IMR-90 (cell line): ENCODE data around the gene EIF1B. TPM values are rescaled to one million over a fixed set of nuclear protein-coding genes. Genes with fewer than 3 reads are reported as not detected.

Experiments
- ATAC-seq: fragments of 200-7000 bp; cut with Tn5 transposase; 2 replicates; pipeline ENCODE4 v1.9.1; 2020; ENCODE audit warnings: low read depth, mild to moderate bottlenecking, moderate library complexity
- BruUV-seq: library from RNA; stranded (reverse); fragments of 400-500 nt; replicated peaks from 2 replicates; lab custom pipeline; 2021; lab: Mats Ljungman, UMichigan
- CTCF ChIA-PET: fragments of 300-600 bp; formaldehyde crosslinking; extraction: SDS; loops from one replicate; lab custom pipeline; 2021; ENCODE audit warnings: antibody characterized with exemption; lab: Yijun Ruan, JAX
- POLR2A ChIA-PET: fragments of 300-600 bp; sonication (Branson Sonifier 250); formaldehyde crosslinking; loops from one replicate; lab custom pipeline; 2022; ENCODE audit warnings: antibody characterized with exemption; ENCODE audit not compliant: unreplicated experiment; lab: Charles Lee
- DNase-seq: peaks from one replicate; pipeline ENCODE4 v3.0.0; 2013
- H2AFZ ChIP-seq: replicated peaks from 2 replicates; pipeline ENCODE3; 2013; ENCODE audit warnings: low read length, mild to moderate bottlenecking; ENCODE audit not compliant: poor library complexity
- H2AK5ac ChIP-seq: 2 replicates; pipeline ENCODE4 v1.6.1; 2013; ENCODE audit warnings: low read depth, low read length, inconsistent platforms
- H2AK9ac ChIP-seq: replicated peaks from 2 replicates; pipeline ENCODE3; 2013; ENCODE audit warnings: mild to moderate bottlenecking, low read depth, low read length, moderate library complexity; ENCODE audit not compliant: poor library complexity
- H2BK120ac ChIP-seq: 2 replicates; pipeline ENCODE4 v1.6.1; 2013; ENCODE audit warnings: low read depth, low read length, inconsistent platforms
- H2BK15ac ChIP-seq: 3 replicates; pipeline ENCODE4 v1.6.1; 2013; ENCODE audit warnings: low read depth, low read length, inconsistent platforms
- H2BK20ac ChIP-seq: 2 replicates; pipeline ENCODE4 v1.6.1; 2013; ENCODE audit warnings: low read depth, mild to moderate bottlenecking, inconsistent platforms, low read length, moderate library complexity
- H2BK5ac ChIP-seq: 2 replicates; pipeline ENCODE4 v1.6.1; 2013; ENCODE audit warnings: mild to moderate bottlenecking, low read depth, low read length, inconsistent platforms; ENCODE audit not compliant: poor library complexity, severe bottlenecking
- H3K14ac ChIP-seq: replicated peaks from 2 replicates; pipeline ENCODE4 v1.6.1; 2013; ENCODE audit warnings: low read depth, low read length, inconsistent platforms
- H3K18ac ChIP-seq: 2 replicates; pipeline ENCODE4 v1.6.1; 2013; ENCODE audit warnings: low read depth, low read length, control low read depth
- H3K23ac ChIP-seq: 2 replicates; pipeline ENCODE4 v1.6.1; 2013; ENCODE audit warnings: low read depth, low read length, inconsistent platforms
- H3K27ac ChIP-seq: 2 replicates; pipeline ENCODE4 v1.5.1; 2013; ENCODE audit warnings: mild to moderate bottlenecking, control low read depth, low read length; ENCODE audit not compliant: insufficient read depth
- H3K27me3 ChIP-seq: 2 replicates; pipeline ENCODE4 v1.6.1; 2013; ENCODE audit warnings: low read length; ENCODE audit not compliant: control insufficient read depth, insufficient read depth
- H3K36me3 ChIP-seq: 2 replicates; pipeline ENCODE4 v1.6.1; 2013; ENCODE audit warnings: low read length, mixed read lengths; ENCODE audit not compliant: control insufficient read depth, insufficient read depth
- H3K4ac ChIP-seq: 2 replicates; pipeline ENCODE4 v1.6.1; 2013; ENCODE audit warnings: low read depth, low read length, inconsistent platforms
- H3K4me1 ChIP-seq: 2 replicates; pipeline ENCODE4 v1.6.1; 2013; ENCODE audit warnings: low read length, mixed read lengths; ENCODE audit not compliant: control insufficient read depth, insufficient read depth
- H3K4me2 ChIP-seq: 2 replicates; pipeline ENCODE4 v1.6.1; 2013; ENCODE audit warnings: low read depth, mild to moderate bottlenecking, control low read depth, low read length, moderate library complexity
- H3K4me3 ChIP-seq: 2 replicates; pipeline ENCODE4 v1.5.1; 2013; ENCODE audit warnings: low read depth, mild to moderate bottlenecking, control low read depth, low read length, moderate library complexity; ENCODE audit not compliant: insufficient read depth
- H3K56ac ChIP-seq: 2 replicates; pipeline ENCODE4 v1.6.1; 2013; ENCODE audit warnings: low read length, inconsistent platforms; ENCODE audit not compliant: insufficient read depth; ENCODE audit errors: extremely low read depth
- H3K79me1 ChIP-seq, 2 experiments: 2 replicates each; pipeline ENCODE4 v1.6.1; 2013; ENCODE audit warnings: low read length in 2 of 2, inconsistent platforms in 1 of 2, low read depth in 1 of 2
- H3K9ac ChIP-seq: 2 replicates; pipeline ENCODE4 v1.6.1; 2013; ENCODE audit warnings: low read depth, low read length, control low read depth
- H3K9me1 ChIP-seq: 2 replicates; pipeline ENCODE4 v1.6.1; 2013; ENCODE audit warnings: low read length, inconsistent platforms; ENCODE audit not compliant: insufficient read depth
- H3K9me3 ChIP-seq: 2 replicates; pipeline ENCODE4 v1.6.1; 2013; ENCODE audit warnings: low read length; ENCODE audit not compliant: control insufficient read depth, insufficient read depth
- H4K20me1 ChIP-seq: 2 replicates; pipeline ENCODE4 v1.6.1; 2013; ENCODE audit warnings: low read length, inconsistent platforms; ENCODE audit not compliant: insufficient read depth
- H4K5ac ChIP-seq: 2 replicates; pipeline ENCODE4 v1.6.1; 2013; ENCODE audit warnings: mild to moderate bottlenecking, low read depth, low read length, control low read depth
- H4K8ac ChIP-seq, 2 experiments: 2 replicates each; pipeline ENCODE4 v1.6.1; 2013; ENCODE audit warnings: low read depth in 2 of 2, low read length in 2 of 2, control low read depth in 1 of 2, inconsistent platforms in 1 of 2
- H4K91ac ChIP-seq: 2 replicates; pipeline ENCODE4 v1.6.1; 2013; ENCODE audit warnings: low read depth, low read length, inconsistent platforms; ENCODE audit not compliant: insufficient read depth
- BHLHE40 ChIP-seq: fragments of 150-350 bp; IDR thresholded peaks from 2 replicates; pipeline ENCODE4 v1.6.1; 2016; ENCODE audit warnings: mild to moderate bottlenecking, low read depth, low read length
- CEBPB ChIP-seq: IDR thresholded peaks from 2 replicates; pipeline ENCODE4 v1.6.1; 2012; ENCODE audit warnings: low read depth, low read length, improper control_type of control experiment
- FOS ChIP-seq: fragments of 150-350 bp; IDR thresholded peaks from 2 replicates; pipeline ENCODE4 v1.6.1; 2016; ENCODE audit warnings: low read depth, low read length
- MAFK ChIP-seq: IDR thresholded peaks from 2 replicates; pipeline ENCODE4 v1.6.1; 2012; ENCODE audit warnings: low read depth, low read length, improper control_type of control experiment
- MAZ ChIP-seq: IDR thresholded peaks from 2 replicates; pipeline ENCODE4 v1.6.1; 2012; ENCODE audit warnings: low read depth, mild to moderate bottlenecking, low read length, improper control_type of control experiment, moderate library complexity, borderline replicate concordance
- MXI1 ChIP-seq: IDR thresholded peaks from 2 replicates; pipeline ENCODE4 v1.6.1; 2012; ENCODE audit warnings: low read depth, mild to moderate bottlenecking, low read length, moderate library complexity, borderline replicate concordance
- POLR2A ChIP-seq: IDR thresholded peaks from 2 replicates; pipeline ENCODE4 v1.6.1; 2012; ENCODE audit warnings: mild to moderate bottlenecking, low read depth, low read length
- RFX5 ChIP-seq: IDR thresholded peaks from 2 replicates; pipeline ENCODE4 v1.8.0; 2012; ENCODE audit warnings: low read depth, mild to moderate bottlenecking, low read length, moderate library complexity
- SMC3 ChIP-seq: fragments of 150-350 bp; IDR thresholded peaks from 2 replicates; pipeline ENCODE4 v1.6.1; 2016; ENCODE audit warnings: low read depth, mild to moderate bottlenecking, antibody characterized with exemption, low read length, moderate library complexity
- USF2 ChIP-seq: fragments of 150-350 bp; IDR thresholded peaks from 2 replicates; pipeline ENCODE4 v1.6.1; 2017; ENCODE audit warnings: mild to moderate bottlenecking, antibody characterized with exemption, low read length, low read depth
- WGBS, 2 experiments: methylation state at CpG; one replicate each; pipeline versions ENCODE4 v1.1.5 to v1.1.7; 2013; ENCODE audit warnings: missing lambda C conversion rate in 2 of 2; ENCODE audit not compliant: insufficient read length in 1 of 2; ENCODE audit errors: extremely low coverage in 2 of 2; 5-methylcytosine and 5-hydroxymethylcytosine counted together
- dilution Hi-C: fragments of 300-500 bp; cut with HindIII; formaldehyde crosslinking; loops from one replicate; pipeline ENCODE4 v1.14.3; 2018; ENCODE audit warnings: low sequenced_read_pairs; ENCODE audit not compliant: unreplicated experiment
- in situ Hi-C: fragments of 300-500 bp; cut with MboI; formaldehyde crosslinking; loops from 3 replicates; pipeline ENCODE4 v1.14.3; 2019; ENCODE audit warnings: low sequenced_read_pairs, inconsistent platforms, mixed read lengths
- intact Hi-C: fragments of 100-400 bp; cut with micrococcal nuclease; formaldehyde crosslinking; loops from 2 replicates; pipeline ENCODE4 v1.10.0; 2022
- polyA plus RNA-seq, 3 experiments: library from polyadenylated mRNA; depleted of rRNA; stranded (reverse); fragments of >200 nt; gene quantifications; 2 replicates each; pipeline ENCODE4 v1.2.3, GENCODE V29; 2012; ENCODE audit warnings: low replicate concordance in 1 of 3
- total RNA-seq: library from RNA; depleted of rRNA; stranded (reverse); fragments of >200 nt; gene quantifications from 2 replicates; pipeline ENCODE4 v1.2.3, GENCODE V29; 2012
- TF ChIP-seq, protein P1 (sequence below): conservative IDR thresholded peaks from 2 replicates; pipeline ENCODE4 v1.5.1; 2012; ENCODE audit warnings: mild to moderate bottlenecking, low read depth, low read length, improper control_type of control experiment

Gene EIF1B
- total and polyA plus RNA-seq, 2 of the 4 experiments (the other 2 are of a cell fraction) = 11.3 to 25.9 TPM

- ATAC-seq = no peak
- Histone ChIP-seq H4K91ac (no peak overlapping the region), H2BK120ac (no peak overlapping the region), H3K4ac (no peak overlapping the region), H2AK5ac (no peak overlapping the region), H2BK5ac (no peak overlapping the region), H3K9ac (no peak overlapping the region), H2AFZ (no peak overlapping the region), H3K4me1 (peaks cover 2% of the 10 kb centered on the region; the same call in 1 of the 2 replicates), H3K23ac (no peak overlapping the region), H2AK9ac (no peak overlapping the region), H2BK20ac (no peak overlapping the region), H2BK15ac (no peak overlapping the region), H3K4me2 (no peak overlapping the region), H4K8ac (no peak overlapping the region), H3K27me3 (no peaks in the 10 kb centered on the region), H3K14ac (no peak overlapping the region), H3K56ac (no peak overlapping the region), H3K27ac (no peak overlapping the region), H3K9me1 (peaks cover 5% of the 10 kb centered on the region; the same call in 1 of the 2 replicates), H3K79me1 (peaks cover 0 to 7% of the 10 kb centered on the region in 2 experiments; a peak in 1 of 4 replicates), H4K5ac (no peak overlapping the region), H3K9me3 (no peaks in the 10 kb centered on the region), H3K4me3 (no peak overlapping the region), H4K20me1 (no peaks in the 10 kb centered on the region), H3K18ac (no peak overlapping the region), H3K36me3 (no peaks in the 10 kb centered on the region)
- POLR2A ChIA-PET = no interaction called here
- no peak for DNase-seq
- TF ChIP-seq CEBPB = no peak
- TF ChIP-seq RFX5 = no peak
- no peak for TF ChIP-seq SMC3
- TF ChIP-seq POLR2A = no peak
- no peak for TF ChIP-seq USF2
- no peak for TF ChIP-seq MAZ
- TF ChIP-seq, protein P1, sequence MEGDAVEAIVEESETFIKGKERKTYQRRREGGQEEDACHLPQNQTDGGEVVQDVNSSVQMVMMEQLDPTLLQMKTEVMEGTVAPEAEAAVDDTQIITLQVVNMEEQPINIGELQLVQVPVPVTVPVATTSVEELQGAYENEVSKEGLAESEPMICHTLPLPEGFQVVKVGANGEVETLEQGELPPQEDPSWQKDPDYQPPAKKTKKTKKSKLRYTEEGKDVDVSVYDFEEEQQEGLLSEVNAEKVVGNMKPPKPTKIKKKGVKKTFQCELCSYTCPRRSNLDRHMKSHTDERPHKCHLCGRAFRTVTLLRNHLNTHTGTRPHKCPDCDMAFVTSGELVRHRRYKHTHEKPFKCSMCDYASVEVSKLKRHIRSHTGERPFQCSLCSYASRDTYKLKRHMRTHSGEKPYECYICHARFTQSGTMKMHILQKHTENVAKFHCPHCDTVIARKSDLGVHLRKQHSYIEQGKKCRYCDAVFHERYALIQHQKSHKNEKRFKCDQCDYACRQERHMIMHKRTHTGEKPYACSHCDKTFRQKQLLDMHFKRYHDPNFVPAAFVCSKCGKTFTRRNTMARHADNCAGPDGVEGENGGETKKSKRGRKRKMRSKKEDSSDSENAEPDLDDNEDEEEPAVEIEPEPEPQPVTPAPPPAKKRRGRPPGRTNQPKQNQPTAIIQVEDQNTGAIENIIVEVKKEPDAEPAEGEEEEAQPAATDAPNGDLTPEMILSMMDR = no peak
- no peak for TF ChIP-seq MXI1
- no peak for TF ChIP-seq BHLHE40
- no peak for TF ChIP-seq MAFK
- no peak for TF ChIP-seq FOS
- dilution Hi-C loops = no loop called here
- intact Hi-C loops = no loop called here
- CTCF ChIA-PET = no interaction called here
- in situ Hi-C loops = no loop called here
- WGBS, 2 experiments = no CpG with 5 or more reads among the region's 2 CpGs
- no TSS peak for BruUV-seq
Observed at GRCh38 chr3:40304352-40304751, 5.2 kb upstream of the EIF1B start.
